Glomerular endothelial cell (primary cell): Measurements from ENCODE around the gene P4HB. TPM values are rescaled to one million over a fixed set of nuclear protein-coding genes. Genes with fewer than 3 reads are reported as not detected.

ENCODE experiments used
- DNase-seq: peaks from one replicate; pipeline ENCODE4 v3.0.0-alpha.2; 2011; ENCODE audit warnings: low read depth, low spot score; ENCODE audit errors: extremely low read depth
- total RNA-seq: library from RNA; depleted of rRNA; stranded (reverse); fragments of >200 nt; gene quantifications from 2 replicates; pipeline ENCODE4 v1.2.3, GENCODE V29; 2015

P4HB gene
- total RNA-seq, 1 donor from 2014 or later, result 3,034 TPM

GRCh38 chr17:81869221-81870130 lies 9.1 kb upstream of the P4HB start:
- DNase-seq, result no peak

- DNase-seq, result no peak
Measured at GRCh38 chr17:81868674-81869220, 8.4 kb upstream of the P4HB start.

GRCh38 chr17:81867991-81868673 lies 7.8 kb upstream of the P4HB start:
- no peak for DNase-seq

GRCh38 chr17:81867170-81867990 lies 7.0 kb upstream of the P4HB start:
- DNase-seq, result no peak

GRCh38 chr17:81866440-81867169 lies 6.3 kb upstream of the P4HB start:
- DNase-seq, result no peak

- no peak for DNase-seq
Measured at GRCh38 chr17:81865733-81866439, 5.6 kb upstream of the P4HB start.

GRCh38 chr17:81865358-81865732 lies 5.0 kb upstream of the P4HB start:
- no peak for DNase-seq

- no peak for DNase-seq
Measured at GRCh38 chr17:81863833-81864768, 3.8 kb upstream of the P4HB start.

GRCh38 chr17:81863123-81863675 lies 2.9 kb upstream of the P4HB start:
- no peak for DNase-seq

- peak; percentile 100 for DNase-seq
Measured at GRCh38 chr17:81860756-81861568, 627 bp upstream of the P4HB start.

- no peak for DNase-seq
Measured at GRCh38 chr17:81858967-81859905, 1.1 kb downstream of the P4HB start.

GRCh38 chr17:81858170-81858966 lies 2.0 kb downstream of the P4HB start:
- no peak for DNase-seq

GRCh38 chr17:81854974-81855774 lies 5.2 kb downstream of the P4HB start:
- DNase-seq, result no peak

- DNase-seq, result no peak
Measured at GRCh38 chr17:81852237-81852636, 8.1 kb downstream of the P4HB start.

GRCh38 chr17:81851423-81851822 lies 8.9 kb downstream of the P4HB start:
- no peak for DNase-seq
